ENCODE measurements around the gene KLHL15.
"Not testable (repeated sequence)": the region's sequence is repeated elsewhere in the genome, so short reads cannot be mapped to it uniquely, and the experiment has no call there.

The KLHL15 gene, protein sequence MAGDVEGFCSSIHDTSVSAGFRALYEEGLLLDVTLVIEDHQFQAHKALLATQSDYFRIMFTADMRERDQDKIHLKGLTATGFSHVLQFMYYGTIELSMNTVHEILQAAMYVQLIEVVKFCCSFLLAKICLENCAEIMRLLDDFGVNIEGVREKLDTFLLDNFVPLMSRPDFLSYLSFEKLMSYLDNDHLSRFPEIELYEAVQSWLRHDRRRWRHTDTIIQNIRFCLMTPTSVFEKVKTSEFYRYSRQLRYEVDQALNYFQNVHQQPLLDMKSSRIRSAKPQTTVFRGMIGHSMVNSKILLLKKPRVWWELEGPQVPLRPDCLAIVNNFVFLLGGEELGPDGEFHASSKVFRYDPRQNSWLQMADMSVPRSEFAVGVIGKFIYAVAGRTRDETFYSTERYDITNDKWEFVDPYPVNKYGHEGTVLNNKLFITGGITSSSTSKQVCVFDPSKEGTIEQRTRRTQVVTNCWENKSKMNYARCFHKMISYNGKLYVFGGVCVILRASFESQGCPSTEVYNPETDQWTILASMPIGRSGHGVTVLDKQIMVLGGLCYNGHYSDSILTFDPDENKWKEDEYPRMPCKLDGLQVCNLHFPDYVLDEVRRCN

GRCh38 chrX:24027086-24027485 is at the start of gene KLHL15:
KLHL15 (minus strand) TSS chrX:24027186; CDS start chrX:24006693, 20,493 bp downstream.
- H3K4me3 Mint-ChIP-seq, result peak within 1 kb of the TSS; percentile 81
- H3K4me1 Mint-ChIP-seq (ENCODE audit: low read depth), result peaks cover 9% of the 10 kb centered on the region
- peaks cover 36% of the 10 kb centered on the region for H3K27me3 Mint-ChIP-seq
- DNase-seq, result no peak
- H3K36me3 Mint-ChIP-seq (ENCODE audit: low read depth), result peaks cover 13% of the 10 kb centered on the region
- H3K9me3 Mint-ChIP-seq, result no peaks in the 10 kb centered on the region
- peak within 1 kb of the TSS; percentile 88 for H3K27ac Mint-ChIP-seq

DNA sequence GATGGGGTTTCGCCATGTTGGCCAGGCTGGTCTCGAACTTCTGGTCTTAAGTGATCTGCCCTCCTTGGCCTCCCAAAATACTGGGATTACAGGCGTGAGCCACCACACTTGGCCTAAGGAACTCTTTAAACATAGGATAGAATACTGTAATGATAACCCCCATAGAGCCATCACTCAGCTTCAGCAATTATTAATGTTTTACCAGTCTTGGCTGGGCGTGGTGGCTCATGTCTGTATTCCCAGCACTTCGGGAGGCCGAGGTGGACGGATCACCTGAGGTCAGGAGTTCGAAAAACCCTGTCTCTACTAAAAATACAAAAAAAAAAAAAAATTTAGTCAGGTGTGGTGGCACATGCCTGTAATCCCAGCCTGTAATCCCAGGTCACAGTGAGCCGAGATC is 42.9 kb upstream of the KLHL15 start:
- no peak overlapping the region for H3K27ac Mint-ChIP-seq
- no peak for DNase-seq
- H3K9me3 Mint-ChIP-seq, result no peaks in the 10 kb centered on the region
- H3K27me3 Mint-ChIP-seq, result no peaks in the 10 kb centered on the region
- peaks cover 95% of the 10 kb centered on the region for H3K36me3 Mint-ChIP-seq (ENCODE audit: low read depth)
- H3K4me1 Mint-ChIP-seq (ENCODE audit: low read depth), result no peaks in the 10 kb centered on the region
- no peak overlapping the region for H3K4me3 Mint-ChIP-seq

DNA sequence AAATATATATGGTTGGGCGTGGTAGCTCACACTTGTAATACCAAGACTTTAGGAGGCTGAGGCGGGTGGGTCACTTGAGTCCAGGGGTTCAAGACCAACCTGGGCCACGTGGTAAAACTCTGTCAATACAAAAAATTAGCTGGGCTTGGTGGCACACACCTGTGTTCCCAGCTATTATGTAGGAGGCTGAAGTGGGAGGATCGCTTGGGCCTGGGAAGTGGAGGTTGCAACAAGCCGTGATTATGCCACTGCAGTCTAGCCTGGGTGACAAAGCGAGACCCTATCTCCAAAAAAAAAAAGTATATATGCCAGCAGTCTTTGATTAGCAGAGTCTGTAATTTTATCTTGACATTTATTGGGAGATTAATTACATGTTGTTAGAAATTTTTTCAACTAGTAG is 36.5 kb upstream of the KLHL15 start:
- Mint-ChIP-seq H3K4me1 (ENCODE audit: low read depth) (peaks cover 23% of the 10 kb centered on the region), H3K9me3 (no peaks in the 10 kb centered on the region), H3K27me3 (no peaks in the 10 kb centered on the region), H3K36me3 (ENCODE audit: low read depth) (peaks cover 94% of the 10 kb centered on the region), H3K27ac (peak overlapping the region; percentile 8), H3K4me3 (no peak overlapping the region)
- no peak for DNase-seq

GRCh38 chrX:24055043-24055356 is 28.0 kb upstream of the KLHL15 start:
- no peak overlapping the region for H3K4me3 Mint-ChIP-seq
- peaks cover 24% of the 10 kb centered on the region for H3K4me1 Mint-ChIP-seq (ENCODE audit: low read depth)
- H3K9me3 Mint-ChIP-seq, result no peaks in the 10 kb centered on the region
- DNase-seq, result no peak
- H3K27me3 Mint-ChIP-seq, result peaks cover 8% of the 10 kb centered on the region
- H3K27ac Mint-ChIP-seq, result no peak overlapping the region
- H3K36me3 Mint-ChIP-seq (ENCODE audit: low read depth), result peaks cover 27% of the 10 kb centered on the region

DNA sequence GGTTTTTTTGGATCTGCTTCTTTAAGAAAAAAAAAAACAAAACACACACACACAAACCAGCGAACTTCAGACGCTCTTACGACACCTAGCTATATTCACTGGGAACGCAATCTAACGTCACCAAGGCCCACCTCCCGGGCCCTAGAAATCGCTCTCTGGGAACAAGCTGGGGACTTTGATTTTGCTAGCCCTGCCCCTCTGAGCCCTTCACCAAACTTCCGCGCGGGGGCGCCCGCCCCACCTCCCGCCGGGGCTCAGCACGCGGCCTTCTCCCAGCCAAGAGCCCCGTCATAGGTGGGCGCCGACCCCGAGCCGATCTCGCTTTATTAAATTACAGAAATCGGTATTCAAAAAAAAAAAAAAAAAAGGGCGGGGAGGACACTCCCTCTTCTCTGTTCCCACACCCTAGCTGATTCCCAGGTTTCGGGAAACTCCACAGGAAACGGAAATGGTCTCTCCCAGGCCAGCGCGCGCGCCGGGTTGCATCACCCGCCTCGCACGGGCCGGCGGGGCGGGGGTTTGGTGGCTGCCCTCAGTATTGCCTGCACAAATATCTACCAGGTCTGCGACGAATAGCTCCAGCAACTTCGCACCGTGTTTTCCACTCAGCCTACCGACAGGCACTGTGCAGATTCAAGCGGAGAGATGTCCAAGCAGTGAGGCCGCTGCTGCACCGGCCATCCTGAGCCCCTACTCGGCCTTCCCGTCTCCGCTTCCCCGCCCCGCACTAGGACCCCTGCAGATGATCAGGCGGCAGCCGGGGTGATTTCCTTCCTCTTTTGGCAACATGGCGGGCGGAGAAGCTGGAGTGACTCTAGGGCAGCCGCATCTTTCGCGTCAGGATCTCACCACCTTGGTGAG is 27.4 kb upstream of the KLHL15 start, which contains the start of gene EIF2S3:
EIF2S3 (plus strand) TSS at position 775 of the 861 bp plus-strand sequence; CDS start at position 788, 13 bp downstream.
- Mint-ChIP-seq H3K27ac (no peak within 1 kb of the TSS), H3K4me1 (ENCODE audit: low read depth) (peaks cover 19% of the 10 kb centered on the region), H3K27me3 (peaks cover 8% of the 10 kb centered on the region), H3K4me3 (no peak within 1 kb of the TSS), H3K36me3 (ENCODE audit: low read depth) (peaks cover 21% of the 10 kb centered on the region), H3K9me3 (no peaks in the 10 kb centered on the region)
- DNase-seq, result peak; percentile 91

- not testable (repeated sequence) for H3K4me1 Mint-ChIP-seq (ENCODE audit: low read depth); DNase-seq; H3K27me3 Mint-ChIP-seq; H3K36me3 Mint-ChIP-seq (ENCODE audit: low read depth); H3K4me3 Mint-ChIP-seq; H3K27ac Mint-ChIP-seq; H3K9me3 Mint-ChIP-seq
Observed at GRCh38 chrX:24050522-24051318, 23.7 kb upstream of the KLHL15 start.

DNA sequence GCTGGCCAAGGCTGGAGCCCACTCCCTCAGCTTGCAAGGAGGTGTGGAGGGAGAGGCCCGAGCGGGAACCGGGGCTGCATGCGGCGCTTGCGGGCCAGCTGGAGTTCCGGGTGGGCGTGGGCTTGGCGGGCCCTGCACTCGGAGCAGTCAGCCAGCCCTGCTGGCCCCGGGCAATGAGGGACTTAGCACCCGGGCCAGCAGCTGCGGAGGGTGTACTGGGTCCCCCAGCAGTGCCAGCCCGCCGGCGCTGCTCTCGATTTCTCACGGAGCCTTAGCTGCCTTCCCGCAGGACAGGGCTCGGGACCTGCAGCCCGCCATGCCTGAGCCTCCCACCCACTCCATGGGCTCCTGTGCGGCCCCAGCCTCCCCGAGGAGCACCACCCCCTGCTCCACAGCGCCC is 22.7 kb upstream of the KLHL15 start:
- not testable (repeated sequence) for H3K4me1 Mint-ChIP-seq (ENCODE audit: low read depth); H3K27ac Mint-ChIP-seq; H3K4me3 Mint-ChIP-seq; H3K27me3 Mint-ChIP-seq; H3K9me3 Mint-ChIP-seq; H3K36me3 Mint-ChIP-seq (ENCODE audit: low read depth); DNase-seq

- not testable (repeated sequence) for H3K4me3 Mint-ChIP-seq; DNase-seq; H3K4me1 Mint-ChIP-seq (ENCODE audit: low read depth); H3K36me3 Mint-ChIP-seq (ENCODE audit: low read depth); H3K27ac Mint-ChIP-seq; H3K9me3 Mint-ChIP-seq
- peaks cover 16% of the 10 kb centered on the region for H3K27me3 Mint-ChIP-seq
Observed at GRCh38 chrX:24046060-24046459, 19.1 kb upstream of the KLHL15 start.

DNA sequence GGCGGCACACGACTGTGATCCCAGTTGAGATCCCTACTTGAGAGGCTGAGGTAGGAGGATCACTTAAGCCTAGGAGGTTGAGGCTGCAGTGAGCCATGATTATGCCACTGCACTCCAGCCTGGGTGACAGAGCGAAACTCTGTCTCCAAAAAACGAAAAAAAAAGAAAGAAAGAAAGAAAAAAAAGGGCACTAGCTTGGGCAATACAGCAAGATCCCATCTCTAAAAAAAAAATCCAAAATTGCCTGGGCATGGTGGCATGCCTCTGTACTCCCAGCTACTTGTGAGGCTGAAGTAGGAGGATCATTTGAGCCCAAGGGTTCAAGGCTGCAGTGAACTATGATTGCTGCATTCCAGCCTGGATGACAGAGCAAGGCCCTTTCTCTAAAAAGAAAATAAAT is 10.7 kb upstream of the KLHL15 start:
- H3K4me1 Mint-ChIP-seq (ENCODE audit: low read depth), result no peaks in the 10 kb centered on the region
- H3K27me3 Mint-ChIP-seq, result peaks cover 27% of the 10 kb centered on the region
- no peak overlapping the region for H3K27ac Mint-ChIP-seq
- no peak overlapping the region for H3K4me3 Mint-ChIP-seq
- H3K9me3 Mint-ChIP-seq, result no peaks in the 10 kb centered on the region
- no peak for DNase-seq
- no peaks in the 10 kb centered on the region for H3K36me3 Mint-ChIP-seq (ENCODE audit: low read depth)

DNA sequence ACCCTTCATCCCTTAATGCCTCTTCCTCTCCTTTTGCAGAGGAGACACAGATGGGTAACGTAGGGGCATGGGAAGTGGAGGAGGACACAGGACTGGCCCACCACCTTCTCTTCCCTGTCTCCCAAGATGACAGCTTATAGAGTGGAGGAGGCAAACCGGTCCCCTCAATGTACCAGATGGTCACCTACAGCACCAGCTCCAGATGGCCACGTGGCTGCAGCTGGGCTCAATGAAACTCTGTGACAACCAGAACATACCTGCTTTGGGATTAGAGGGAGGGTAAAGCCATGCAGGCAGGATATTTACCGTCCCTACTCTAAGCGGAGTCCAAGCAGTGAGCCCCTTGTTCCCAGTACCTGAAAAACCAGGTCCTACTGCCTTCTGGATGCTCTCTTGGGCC is 7.5 kb upstream of the KLHL15 start:
- no peak for DNase-seq
- H3K27ac Mint-ChIP-seq, result no peak overlapping the region
- H3K4me3 Mint-ChIP-seq, result no peak overlapping the region
- H3K4me1 Mint-ChIP-seq (ENCODE audit: low read depth), result no peaks in the 10 kb centered on the region
- H3K27me3 Mint-ChIP-seq, result peaks cover 35% of the 10 kb centered on the region
- no peaks in the 10 kb centered on the region for H3K9me3 Mint-ChIP-seq
- no peaks in the 10 kb centered on the region for H3K36me3 Mint-ChIP-seq (ENCODE audit: low read depth)

DNA sequence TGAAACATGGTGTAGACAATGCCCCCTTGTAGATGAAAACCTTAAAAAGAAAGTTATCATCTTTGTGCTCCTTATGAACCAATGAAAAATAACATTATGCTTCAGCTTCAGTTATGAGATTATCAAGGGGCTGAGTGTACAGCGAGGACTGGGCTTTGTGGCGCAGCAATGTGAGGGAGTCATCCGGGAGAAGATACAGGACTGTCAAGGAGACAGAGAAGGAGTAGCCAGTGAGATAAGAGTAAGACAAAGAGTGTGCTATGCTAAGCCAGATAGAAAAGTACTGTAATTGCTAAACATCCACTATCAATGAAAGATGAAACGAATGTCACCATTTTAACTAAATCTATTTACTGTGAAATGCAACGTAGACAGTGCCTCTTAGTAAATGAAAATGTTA is 3.6 kb upstream of the KLHL15 start:
- Mint-ChIP-seq H3K4me3 (no peak overlapping the region), H3K4me1 (ENCODE audit: low read depth) (peaks cover 5% of the 10 kb centered on the region), H3K27ac (no peak overlapping the region), H3K9me3 (no peaks in the 10 kb centered on the region), H3K36me3 (ENCODE audit: low read depth) (peaks cover 2% of the 10 kb centered on the region), H3K27me3 (peaks cover 41% of the 10 kb centered on the region)
- DNase-seq, result no peak

GRCh38 chrX:24027985-24028384 is 999 bp upstream of the KLHL15 start:
- H3K27ac Mint-ChIP-seq, result no peak overlapping the region
- H3K4me3 Mint-ChIP-seq, result no peak overlapping the region

DNA sequence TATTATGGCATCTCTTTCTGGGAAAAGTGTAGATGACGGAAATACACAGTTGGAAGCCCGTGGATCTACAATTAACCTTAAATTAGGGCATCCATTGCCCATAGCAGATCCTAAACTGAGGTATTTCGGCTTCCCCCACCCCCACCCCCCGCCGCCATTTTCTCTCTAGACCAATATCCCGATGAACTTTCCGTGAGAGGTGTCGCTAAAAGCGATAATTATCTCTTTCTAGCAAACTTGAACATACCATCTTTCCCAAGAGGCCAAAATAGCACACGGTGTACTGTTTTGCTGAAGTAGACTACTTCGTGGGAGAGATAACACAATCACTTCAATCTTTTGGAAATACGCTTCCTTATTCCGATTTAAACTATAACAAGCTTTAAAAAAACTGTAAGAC is 554 bp downstream of the KLHL15 start:
- Mint-ChIP-seq H3K27ac (peak overlapping the region; percentile 88), H3K9me3 (no peaks in the 10 kb centered on the region), H3K4me1 (ENCODE audit: low read depth) (peaks cover 13% of the 10 kb centered on the region), H3K36me3 (ENCODE audit: low read depth) (peaks cover 19% of the 10 kb centered on the region), H3K27me3 (peaks cover 39% of the 10 kb centered on the region), H3K4me3 (peak overlapping the region; percentile 81)
- no peak for DNase-seq

More at GRCh38 chrX:24027985-24028384, 999 bp upstream of the KLHL15 start:
- Mint-ChIP-seq H3K27me3 (peaks cover 40% of the 10 kb centered on the region), H3K9me3 (no peaks in the 10 kb centered on the region), H3K4me1 (ENCODE audit: low read depth) (peaks cover 8% of the 10 kb centered on the region), H3K36me3 (ENCODE audit: low read depth) (peaks cover 11% of the 10 kb centered on the region)
- DNase-seq, result no peak

- no peaks in the 10 kb centered on the region for H3K9me3 Mint-ChIP-seq
- peak overlapping the region; percentile 88 for H3K27ac Mint-ChIP-seq
- DNase-seq, result no peak
Observed at GRCh38 chrX:24025741-24026403, 1.1 kb downstream of the KLHL15 start.

More at GRCh38 chrX:24025741-24026403, 1.1 kb downstream of the KLHL15 start:
- Mint-ChIP-seq H3K4me1 (ENCODE audit: low read depth) (peaks cover 19% of the 10 kb centered on the region), H3K4me3 (peak overlapping the region; percentile 81), H3K27me3 (peaks cover 38% of the 10 kb centered on the region), H3K36me3 (ENCODE audit: low read depth) (peaks cover 22% of the 10 kb centered on the region)

All from activated T-cell treated with anti-CD3 and anti-CD28 coated beads, Interleukin-2, amount 50 U/mL, for 24 hours (primary cell).